Islet precursor cell (in vitro differentiated cells): ENCODE data around the gene KCNN3.

ENCODE experiments used
- DNase-seq: peaks from one replicate; pipeline ENCODE4 v3.0.0-alpha.2; 2018

KCNN3 gene

GRCh38 chr1:154810571-154810970 is 59.5 kb downstream of the KCNN3 start:
- DNase-seq: no peak

- peak; percentile 74 for DNase-seq
Measured at GRCh38 chr1:154809436-154810413, 60.4 kb downstream of the KCNN3 start.

GRCh38 chr1:154808909-154809262 is 61.2 kb downstream of the KCNN3 start:
- peak; percentile 65 for DNase-seq

- DNase-seq: peak; percentile 67
Measured at GRCh38 chr1:154808261-154808908, 61.7 kb downstream of the KCNN3 start.

- no peak for DNase-seq
Measured at GRCh38 chr1:154807048-154807591, 63.0 kb downstream of the KCNN3 start.

GRCh38 chr1:154806333-154806732 is 63.7 kb downstream of the KCNN3 start:
- DNase-seq: no peak

GRCh38 chr1:154802982-154803920 is 66.8 kb downstream of the KCNN3 start:
- DNase-seq: no peak

GRCh38 chr1:154802336-154802969 is 67.6 kb downstream of the KCNN3 start:
- no peak for DNase-seq

GRCh38 chr1:154801234-154802011 is 68.7 kb downstream of the KCNN3 start:
- DNase-seq: no peak

- DNase-seq: no peak
Measured at GRCh38 chr1:154799188-154799587, 70.9 kb downstream of the KCNN3 start.

GRCh38 chr1:154798645-154799044 is 71.4 kb downstream of the KCNN3 start:
- no peak for DNase-seq

- DNase-seq: no peak
Measured at GRCh38 chr1:154797175-154797574, 72.9 kb downstream of the KCNN3 start.

GRCh38 chr1:154796303-154796892 is 73.7 kb downstream of the KCNN3 start:
- DNase-seq: no peak

GRCh38 chr1:154794608-154795007 is 75.5 kb downstream of the KCNN3 start:
- no peak for DNase-seq

GRCh38 chr1:154793685-154794084 is 76.4 kb downstream of the KCNN3 start:
- no peak for DNase-seq

- no peak for DNase-seq
Measured at GRCh38 chr1:154792899-154793298, 77.2 kb downstream of the KCNN3 start.

GRCh38 chr1:154791292-154792166 is 78.6 kb downstream of the KCNN3 start:
- DNase-seq: no peak

- no peak for DNase-seq
Measured at GRCh38 chr1:154788886-154789285, 81.2 kb downstream of the KCNN3 start.

- no peak for DNase-seq
Measured at GRCh38 chr1:154788110-154788870, 81.8 kb downstream of the KCNN3 start.
